IPS-NIHi11 (cell line): ENCODE results near the gene GPR32.
"Not testable (repeated sequence)": the region's sequence is repeated elsewhere in the genome, so short reads cannot be mapped to it uniquely, and the experiment has no call there.

Source experiments
- DNase-seq: peaks from one replicate; pipeline ENCODE4 v3.0.0; 2012; ENCODE audit warnings: mixed read lengths, low spot score

The GPR32 gene

DNA sequence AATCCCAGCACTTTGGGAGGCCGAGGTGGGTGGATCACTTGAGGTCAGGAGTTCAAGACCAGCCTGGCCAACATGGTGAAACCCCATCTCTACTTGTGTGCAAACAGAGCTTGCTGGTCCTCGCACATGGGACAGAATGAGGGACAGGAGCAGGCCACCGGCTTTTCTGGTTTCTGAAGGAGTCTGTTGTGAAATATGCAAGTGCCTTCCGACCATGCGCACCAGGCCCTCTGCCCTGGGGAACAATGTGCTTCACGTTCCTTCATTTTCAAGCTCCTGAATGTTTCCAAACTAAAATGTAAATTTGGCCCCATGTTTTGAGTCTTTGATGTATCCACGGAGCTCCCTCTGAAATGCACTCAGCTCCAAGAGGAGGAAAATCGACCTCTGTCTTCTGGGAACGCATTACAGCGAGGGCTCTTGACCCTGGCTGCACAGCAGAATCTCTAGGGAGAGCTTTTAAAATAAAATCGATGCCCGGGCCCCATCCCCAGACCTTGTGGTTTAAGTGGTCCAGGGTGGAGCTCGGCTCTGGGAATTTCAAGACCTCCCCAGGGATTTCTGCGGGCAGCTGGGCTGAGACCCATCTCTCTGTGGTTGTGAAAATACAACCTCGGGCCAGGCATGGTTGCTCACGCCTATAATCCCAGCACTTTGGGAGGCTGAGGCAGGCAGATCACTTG lies 10.6 kb downstream of the GPR32 start:
- DNase-seq = no peak

DNA sequence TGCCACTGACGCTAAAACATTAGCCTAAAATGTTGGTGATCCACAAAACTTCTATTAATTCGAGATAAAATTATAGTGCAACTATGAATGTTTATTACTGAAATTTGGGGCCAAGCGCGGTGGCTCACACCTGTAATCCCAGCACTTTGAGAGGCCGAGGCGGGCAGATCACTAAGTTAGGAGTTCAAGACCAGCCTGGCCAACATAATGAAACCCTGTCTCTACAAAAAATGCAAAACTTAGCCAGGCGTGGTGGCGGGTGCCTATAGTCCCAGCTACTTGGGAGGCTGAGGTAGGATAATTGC lies 13.5 kb downstream of the GPR32 start:
- not testable (repeated sequence) for DNase-seq

DNA sequence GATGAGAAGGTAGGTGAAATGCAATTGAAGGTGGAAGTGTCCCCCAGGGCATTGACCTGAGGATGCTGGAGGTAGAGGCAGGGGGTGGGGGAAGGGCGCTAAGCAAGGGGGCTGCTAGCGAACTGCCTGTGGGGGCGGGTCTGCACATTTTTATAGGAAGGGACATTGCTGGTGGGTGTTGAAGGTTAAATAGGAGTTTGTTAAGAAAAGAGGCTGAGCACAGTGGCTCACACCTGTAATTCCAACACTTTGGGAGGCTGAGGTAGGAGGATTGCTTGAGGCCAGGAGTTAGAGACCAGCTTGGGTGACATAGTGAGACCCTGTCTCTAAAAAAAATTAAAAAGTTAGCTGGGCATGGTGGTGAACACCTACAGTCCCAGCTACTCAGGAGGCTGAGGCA lies 14.4 kb downstream of the GPR32 start:
- DNase-seq = no peak

DNA sequence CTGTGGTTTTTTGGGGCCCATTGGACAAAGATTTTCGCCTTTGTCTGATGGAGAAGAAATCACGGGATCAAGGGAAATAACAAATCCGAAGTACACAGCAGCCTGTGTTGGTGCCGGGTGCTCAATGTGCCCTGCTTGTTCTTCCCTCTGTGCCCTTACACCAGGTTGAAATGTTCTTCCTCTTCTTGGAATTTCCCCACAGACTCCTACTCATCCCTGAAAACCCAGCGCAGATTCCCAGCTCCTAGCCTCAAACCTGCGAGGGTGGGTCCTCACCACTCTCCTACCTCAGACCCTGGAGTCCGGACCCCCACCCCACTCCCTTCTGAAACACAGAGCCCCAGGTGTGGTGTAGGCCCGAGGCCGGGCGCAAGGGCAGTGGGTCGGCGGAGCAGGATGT lies 15.1 kb downstream of the GPR32 start:
- DNase-seq = no peak

DNA sequence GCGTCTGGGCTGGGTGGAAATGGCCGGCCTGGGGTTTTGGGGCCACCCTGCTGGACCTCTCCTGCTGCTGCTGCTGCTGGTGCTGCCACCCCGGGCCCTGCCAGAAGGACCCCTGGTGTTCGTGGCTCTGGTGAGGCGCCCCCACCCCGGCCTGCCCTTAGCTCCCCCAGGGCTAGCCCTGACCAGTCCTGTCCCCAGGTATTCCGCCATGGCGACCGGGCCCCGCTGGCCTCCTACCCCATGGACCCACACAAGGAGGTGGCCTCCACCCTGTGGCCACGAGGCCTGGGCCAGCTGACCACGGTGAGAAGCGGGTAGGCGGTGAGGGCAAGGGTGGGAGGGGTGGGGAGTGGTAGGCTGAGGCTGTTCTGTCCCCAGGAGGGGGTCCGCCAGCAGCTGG lies 20.1 kb downstream of the GPR32 start, which contains the start of gene ACP4:
TSS of gene ACP4 (plus strand) at position 20 of the 400 bp plus-strand sequence. CDS start at position 20, 0 bp downstream.
- no peak for DNase-seq

DNA sequence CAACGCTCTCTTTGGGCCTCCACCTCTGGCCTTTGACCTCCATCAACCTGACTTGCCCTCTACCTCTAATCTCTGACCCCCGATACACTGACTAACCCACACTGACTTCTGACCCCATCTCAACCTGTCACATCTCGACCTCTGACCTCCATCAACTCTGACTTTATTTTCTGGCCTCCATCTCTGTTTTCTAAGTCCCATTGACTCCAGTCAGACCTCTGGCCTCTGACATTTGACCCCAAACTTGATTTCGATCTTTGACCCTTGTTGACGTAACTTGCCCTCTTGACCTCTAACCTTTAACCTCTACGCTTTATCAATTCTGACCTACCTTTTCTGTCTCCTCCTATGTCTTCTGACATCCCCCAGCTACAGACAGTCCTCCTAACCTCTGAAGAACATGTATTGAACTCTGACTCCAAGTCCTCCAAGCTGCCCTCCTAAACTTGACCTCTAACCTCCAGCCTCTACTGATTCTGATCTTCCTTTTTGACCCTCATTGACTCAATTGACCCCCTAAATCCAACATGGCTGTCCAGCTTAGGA lies 20.7 kb downstream of the GPR32 start:
- no peak for DNase-seq

DNA sequence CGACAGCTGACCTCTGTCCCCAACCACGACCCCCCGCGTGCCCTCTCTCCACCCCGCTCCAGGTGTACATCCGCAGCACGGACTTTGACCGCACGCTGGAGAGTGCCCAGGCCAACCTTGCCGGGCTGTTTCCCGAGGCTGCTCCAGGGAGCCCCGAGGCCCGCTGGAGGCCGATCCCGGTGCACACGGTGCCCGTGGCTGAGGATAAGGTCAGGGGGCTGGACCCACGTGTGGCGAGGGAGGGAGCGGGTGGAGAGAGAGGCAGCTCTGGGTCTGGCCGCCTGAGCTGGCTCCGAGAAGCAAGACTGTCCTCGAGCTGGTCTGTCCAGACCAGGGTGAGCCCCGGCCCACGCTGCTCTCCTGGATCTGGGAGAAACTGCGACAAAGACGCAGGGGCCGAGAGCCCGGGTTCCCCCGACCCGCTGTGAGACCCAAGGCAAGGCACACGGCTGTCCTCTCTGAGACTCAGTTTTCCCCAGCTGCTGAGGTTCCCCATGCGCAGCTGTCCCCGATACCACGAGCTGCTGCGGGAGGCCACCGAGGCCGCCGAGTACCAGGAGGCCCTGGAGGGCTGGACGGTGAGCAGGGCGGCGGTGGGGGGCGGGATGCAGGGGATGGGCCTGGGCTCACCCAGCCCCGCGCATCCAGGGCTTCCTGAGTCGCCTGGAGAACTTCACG lies 21.5 kb downstream of the GPR32 start:
- DNase-seq = no peak

DNA sequence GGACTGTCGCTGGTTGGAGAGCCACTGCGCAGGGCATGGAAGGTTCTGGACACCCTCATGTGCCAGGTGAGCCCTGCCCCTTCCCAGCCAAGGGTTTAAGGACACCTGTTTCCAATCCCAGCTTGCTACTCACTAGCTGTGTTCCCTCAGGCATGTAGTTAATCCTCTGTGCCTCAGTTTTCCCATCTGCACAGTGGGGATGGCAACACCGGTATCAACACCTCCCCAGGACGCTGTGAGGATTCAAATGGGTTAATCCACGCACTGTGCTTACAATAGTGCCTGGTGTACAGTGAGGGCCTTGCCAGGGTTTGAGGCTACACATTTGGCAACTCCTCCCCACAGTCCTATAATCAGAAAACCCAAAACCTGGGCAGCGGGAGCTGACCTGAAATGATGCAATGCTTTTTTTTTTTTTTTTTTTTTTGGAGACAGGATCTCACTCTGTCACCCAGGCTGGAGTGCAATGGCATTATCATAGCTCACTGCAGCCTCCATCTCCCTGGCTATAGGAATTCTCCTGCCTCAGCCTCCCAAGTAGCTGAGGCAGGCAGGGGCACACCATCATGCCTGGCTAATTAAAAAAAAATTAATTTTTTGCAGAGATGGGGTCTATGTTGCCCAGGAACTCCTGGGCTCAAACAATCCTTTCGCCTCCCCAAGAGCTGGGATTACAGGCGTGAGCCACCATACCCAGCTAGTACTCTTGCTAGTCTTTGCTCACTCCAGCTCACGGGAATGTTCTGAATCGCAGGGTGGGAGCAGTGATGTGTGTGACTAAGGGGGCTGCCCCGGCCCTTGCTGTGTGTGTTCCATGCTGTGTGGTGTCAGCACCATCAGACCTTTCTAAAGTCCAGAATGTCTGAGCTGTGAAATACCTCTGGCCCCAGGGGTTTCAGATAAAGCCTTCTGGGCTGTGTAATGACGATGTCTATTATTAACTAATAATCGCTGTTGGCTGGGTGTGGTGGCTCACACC lies 22.3 kb downstream of the GPR32 start:
- DNase-seq = no peak

DNA sequence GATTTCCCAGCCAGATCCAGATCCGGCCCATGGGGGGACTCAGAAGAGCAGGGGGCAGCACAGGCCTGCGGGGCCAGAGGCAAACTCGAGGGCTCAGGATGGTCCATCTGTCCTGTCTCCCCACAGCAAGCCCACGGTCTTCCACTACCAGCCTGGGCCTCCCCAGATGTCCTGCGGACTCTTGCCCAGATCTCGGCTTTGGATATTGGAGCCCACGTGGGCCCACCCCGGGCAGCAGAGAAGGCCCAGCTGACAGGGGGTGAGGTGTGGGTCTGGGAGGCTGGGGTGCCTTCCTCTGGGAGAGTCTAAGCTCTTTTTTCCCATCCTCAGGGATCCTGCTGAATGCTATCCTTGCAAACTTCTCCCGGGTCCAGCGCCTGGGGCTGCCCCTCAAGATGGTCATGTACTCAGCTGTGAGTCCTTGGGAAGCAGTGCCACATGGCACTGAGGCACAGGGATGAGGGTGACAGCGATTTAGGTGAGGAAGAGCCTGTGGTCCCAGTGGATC lies 23.3 kb downstream of the GPR32 start:
- no peak for DNase-seq

DNA sequence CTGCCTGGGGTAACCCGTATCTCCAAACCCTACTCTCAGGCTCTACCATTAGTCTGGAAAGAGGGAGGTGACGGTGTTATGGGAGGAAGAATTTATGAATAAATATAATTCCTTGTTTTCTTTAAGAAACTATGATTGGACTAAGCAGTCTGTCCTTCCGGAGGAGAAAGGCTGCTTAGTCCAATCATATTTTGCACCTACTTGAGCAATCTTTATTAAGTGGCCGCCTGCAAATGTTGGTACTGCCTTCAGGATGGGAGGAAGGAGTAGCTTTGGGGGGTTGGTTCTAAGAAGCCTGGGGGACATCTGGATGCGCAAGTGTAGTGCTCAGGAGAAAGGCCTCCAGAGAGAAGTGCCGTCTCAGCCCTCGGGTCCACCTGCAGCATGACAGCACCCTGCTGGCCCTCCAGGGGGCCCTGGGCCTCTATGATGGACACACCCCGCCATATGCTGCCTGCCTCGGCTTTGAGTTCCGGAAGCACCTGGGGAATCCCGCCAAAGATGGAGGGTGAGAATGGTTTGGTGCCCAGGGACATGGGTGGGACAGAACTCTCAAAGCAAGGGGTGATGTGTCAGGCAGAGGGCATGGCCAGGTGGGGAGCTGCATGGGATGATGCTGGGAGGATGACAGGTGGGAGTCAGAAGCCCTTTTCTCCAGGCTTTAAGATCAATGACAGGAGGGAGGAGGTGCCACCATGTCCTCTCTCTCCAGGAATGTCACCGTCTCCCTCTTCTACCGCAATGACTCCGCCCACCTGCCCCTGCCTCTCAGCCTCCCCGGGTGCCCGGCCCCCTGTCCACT lies 24.0 kb downstream of the GPR32 start:
- DNase-seq = peak; percentile 70

DNA sequence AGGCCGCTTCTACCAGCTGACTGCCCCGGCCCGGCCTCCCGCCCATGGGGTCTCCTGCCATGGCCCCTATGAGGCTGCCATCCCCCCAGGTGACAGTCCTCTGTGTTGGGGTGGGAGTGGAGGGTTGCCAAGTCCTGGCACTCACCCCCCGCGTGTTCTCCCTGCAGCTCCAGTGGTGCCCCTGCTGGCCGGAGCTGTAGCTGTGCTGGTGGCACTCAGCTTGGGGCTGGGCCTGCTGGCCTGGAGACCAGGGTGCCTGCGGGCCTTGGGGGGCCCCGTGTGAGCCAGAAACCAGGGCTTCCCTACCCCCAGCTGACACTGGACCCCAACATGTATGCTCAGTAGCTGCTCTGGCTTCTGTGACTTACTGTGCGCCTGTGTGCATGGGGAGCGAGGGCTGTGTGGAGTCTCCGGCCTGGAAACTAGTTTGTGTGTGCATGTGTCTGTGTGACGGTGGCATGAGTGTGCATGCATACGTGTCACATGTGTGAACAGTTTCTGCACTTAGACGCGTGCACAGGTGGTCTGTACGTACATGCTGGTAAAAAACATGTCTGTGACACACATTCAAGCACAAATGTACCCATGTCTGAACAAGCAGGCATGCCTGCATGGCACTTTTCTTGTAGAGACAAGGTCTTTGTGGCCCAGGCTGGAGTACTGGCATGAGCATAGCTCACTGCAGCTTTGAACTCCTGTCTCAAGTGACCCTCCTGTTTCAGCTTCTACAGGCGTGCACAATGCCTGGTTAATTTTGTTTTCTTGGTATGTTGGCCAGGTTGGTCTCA lies 24.8 kb downstream of the GPR32 start:
- peak; percentile 70 for DNase-seq

DNA sequence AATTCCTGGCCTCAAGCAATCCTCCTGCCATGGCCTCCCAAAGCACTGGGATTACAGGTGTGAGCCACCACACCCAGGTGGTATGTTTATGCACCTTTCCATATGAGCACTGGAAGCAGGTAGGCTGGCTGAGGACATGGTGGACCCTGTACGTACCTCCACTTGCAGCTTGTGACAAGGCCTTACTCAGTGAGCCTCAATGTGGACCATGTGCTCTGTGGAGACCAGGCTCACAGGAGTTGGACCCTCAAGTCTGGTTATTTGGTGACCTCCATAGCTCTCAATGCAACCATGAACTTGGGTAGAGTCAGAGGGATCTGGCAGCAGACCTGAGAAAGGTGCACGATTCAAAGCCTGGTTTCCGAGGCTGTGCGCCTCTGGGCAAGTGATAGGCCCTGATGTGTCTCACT lies 25.4 kb downstream of the GPR32 start:
- no peak for DNase-seq

DNA sequence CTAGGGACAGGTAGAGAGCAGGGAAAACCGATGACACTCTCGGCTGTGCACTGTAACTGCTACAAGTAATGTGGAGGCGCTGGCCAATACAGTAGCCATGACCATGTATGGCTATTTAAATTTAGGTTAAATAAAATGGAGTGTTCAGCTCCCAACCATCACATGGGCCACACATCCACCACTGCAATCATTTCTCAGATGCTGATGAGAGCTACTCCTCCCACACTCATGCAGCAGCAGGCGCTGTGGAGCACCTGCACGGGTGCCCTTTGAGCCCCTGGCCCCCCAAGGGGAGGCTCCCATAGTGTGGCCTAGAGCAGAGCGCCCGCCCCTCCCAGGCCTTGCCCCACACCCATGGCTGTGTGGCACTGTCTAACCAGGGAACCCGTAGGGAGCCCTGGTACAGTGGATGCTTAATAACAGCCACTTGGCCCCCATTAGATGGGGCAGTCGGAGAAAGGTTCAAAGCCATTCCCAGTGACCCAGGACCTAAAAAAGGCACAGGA lies 25.9 kb downstream of the GPR32 start:
- DNase-seq = no peak

DNA sequence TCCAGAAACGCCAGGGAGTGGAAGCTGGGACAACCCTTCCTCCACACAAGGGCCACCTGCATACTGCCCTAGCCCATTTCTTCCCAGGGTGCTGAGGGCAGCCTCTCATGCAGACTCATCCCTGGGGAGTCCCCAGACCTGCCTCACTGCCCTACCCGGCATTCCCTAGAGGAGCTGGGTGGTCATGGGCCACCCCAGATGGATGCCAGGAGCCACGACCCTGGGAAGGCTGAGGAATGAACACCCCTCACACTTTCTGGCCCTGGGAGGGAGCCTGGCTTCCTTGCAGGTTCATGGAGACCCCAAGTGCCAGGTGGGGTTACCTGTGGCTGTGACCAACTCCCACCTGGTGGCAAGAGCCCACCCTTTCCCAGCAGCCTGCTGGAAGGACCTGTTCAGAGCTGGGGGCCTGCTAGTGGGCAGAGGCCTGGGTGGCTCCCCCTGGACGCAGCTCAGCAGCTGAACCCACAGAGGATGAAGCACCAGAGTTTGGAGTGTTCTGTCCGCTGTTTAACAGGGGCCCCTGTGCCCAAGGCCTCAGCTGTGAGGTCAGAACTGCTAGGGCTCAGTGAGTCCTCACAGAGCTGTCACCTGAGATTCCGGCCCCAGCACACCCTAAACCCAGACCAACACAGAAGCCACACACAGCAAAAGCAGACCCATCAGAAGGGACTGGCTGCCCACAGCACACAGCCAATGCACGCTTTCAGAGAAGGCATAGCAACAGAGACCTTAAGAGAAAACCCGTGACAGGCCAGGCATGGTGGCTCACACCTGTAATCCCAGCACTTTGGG lies 26.6 kb downstream of the GPR32 start:
- DNase-seq = no peak

DNA sequence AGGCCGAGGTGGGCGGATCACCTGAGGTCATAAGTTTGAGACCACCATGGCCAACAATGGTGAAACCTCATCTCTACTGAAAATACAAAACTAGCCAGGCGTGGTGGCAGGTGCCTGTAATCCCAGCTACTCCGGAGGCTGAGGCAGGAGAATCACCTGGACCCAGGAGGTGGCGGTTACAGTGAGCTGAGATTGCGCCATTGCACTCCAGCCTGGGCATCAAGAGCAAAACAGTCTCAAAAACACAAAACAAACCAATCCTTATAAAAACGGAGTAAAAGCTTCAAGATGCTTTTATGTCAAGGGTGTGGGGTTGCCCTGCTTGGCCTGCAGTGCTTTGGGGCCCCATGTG lies 27.1 kb downstream of the GPR32 start:
- DNase-seq = no peak

DNA sequence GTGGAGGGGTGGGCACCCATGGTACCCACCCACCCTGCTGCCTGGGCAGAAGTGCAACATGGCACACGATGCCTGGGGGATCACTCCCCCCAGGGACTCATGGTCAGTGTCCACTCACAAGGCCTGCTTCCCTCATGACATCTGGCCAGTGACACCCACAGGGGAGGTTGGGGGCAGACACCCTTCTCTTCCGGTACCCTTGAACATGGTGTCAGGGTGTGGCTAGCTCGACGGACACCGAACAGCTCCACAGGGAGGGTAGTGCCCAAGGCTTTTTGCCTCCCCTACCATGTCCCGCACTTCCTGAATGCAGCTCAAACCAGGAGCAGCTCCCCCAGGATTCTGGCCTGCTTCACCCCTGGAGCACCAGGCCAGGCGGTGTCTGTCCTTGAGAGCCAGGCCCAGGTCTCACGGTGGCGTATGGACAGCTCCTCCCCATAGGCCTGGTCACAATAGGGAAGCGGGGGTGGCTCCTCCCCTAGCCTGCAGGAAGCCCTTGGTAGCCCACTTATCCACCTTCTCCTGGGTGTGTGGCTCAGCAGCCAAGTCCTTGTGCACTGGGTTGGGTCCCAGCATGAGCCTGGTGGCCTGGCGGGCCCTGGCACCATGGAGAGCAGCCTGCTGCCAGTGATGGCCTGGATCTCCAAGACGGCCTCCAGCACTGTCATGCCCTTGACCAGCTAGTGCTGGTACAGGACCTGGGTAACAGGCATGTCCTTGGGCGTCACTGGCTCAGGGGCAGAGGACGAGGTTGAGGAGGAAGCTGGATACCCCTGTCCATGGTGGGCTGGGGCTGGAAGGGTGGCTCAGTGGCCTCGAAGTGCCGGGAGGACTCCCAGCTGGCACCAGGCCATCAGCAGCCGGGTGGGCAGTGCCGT lies 27.8 kb downstream of the GPR32 start:
- no peak for DNase-seq

DNA sequence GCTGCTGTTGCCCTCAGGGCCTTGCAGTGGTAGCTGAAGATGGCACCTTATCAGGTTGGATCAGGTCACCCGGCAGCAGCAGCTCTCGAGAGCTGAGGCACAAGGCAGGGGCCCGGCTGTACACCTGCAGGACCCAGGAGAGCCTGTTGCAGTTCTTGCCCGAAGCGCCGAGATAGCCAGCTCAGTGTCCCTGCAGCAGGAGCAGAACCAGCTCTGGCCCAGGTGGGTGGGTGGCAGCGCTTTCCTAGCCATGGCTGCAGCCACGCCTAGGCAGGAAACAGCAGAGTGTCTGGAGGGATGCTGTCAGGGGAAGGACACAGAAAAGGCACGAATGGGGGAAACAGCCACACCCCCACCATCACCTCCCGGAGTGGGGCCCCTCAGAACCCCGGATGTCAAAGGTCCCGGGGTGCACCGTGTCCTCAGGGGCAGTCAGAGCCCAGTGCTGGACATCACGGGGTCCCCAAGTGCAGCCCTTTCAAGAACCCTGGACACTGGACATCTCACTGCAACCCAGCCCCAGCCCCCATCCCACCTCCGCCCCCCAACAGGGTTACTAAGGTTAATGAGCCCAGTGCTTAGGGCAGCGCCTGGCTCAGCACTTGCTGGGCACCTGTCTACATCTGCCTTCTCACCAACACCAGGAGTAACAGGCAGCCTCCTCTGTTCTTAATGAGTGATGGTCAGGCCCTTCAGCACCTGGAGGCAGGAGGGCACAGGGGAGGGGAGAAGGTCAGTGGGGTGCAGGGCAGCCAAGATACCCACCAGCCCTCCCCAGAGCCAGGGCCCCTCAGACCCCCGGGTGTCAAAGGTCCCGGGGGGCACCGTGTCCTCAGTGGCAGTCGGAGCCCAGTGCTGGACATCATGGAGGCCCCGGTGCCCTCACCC lies 28.6 kb downstream of the GPR32 start:
- DNase-seq = no peak

DNA sequence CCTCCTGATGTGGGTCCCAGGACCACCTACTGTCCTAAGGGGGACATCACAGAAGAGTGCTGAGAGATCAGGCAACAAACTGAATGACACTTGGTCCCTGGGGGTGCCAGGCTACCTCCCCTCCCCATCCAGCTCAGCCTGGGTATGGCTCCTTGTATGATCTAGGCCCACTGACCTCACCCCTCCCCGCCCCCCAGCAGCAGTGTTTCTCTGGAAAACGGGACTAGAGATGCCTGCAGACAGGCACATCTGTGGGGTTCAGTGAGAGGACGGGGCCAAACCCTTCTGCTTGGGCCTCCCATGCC lies 29.2 kb downstream of the GPR32 start:
- DNase-seq = no peak
